ENCODE measurements around the gene ARHGAP5. TPM values are rescaled to one million over a fixed set of nuclear protein-coding genes. Genes with fewer than 3 reads are reported as not detected.

ARHGAP5 gene
- total RNA-seq, 1 donor from 2014 or later: 114 TPM

DNA sequence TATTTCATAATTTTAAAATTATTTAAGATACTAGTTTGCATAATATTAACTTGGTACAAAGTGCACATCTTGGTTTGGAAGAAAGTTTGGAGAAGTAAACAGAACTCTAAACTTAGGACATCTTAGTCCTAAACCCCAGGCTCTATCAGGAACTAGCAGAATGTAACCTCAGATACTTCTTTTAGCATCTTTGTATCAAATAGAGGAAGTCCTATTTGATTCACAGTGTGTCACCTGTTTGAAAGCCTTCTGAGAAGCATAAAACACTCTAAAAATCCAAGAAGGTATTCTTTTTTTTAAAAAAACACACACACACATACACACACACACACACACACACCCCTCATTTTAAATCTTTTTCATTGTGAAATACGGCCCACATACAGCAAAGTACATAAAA lies 112.7 kb downstream of the ARHGAP5 start:
- H3K27me3 Mint-ChIP-seq (ENCODE audit: low read depth): no peaks in the 10 kb centered on the region
- peaks cover 2% of the 10 kb centered on the region for H3K36me3 Mint-ChIP-seq (ENCODE audit: low read depth)
- H3K27ac Mint-ChIP-seq (ENCODE audit: unreplicated experiment): no peak overlapping the region
- peaks cover 5% of the 10 kb centered on the region for H3K9me3 Mint-ChIP-seq
- no peak overlapping the region for H3K4me3 Mint-ChIP-seq
- H3K4me1 Mint-ChIP-seq: no peaks in the 10 kb centered on the region
- DNase-seq (ENCODE audit: low read depth, low spot score): no peak
- TF ChIP-seq CTCF (conservative IDR thresholded peaks at IDR 0.05): no peak

GRCh38 chr14:32190673-32191072 lies 113.6 kb downstream of the ARHGAP5 start:
- no peak overlapping the region for H3K4me3 Mint-ChIP-seq
- peaks cover 2% of the 10 kb centered on the region for H3K36me3 Mint-ChIP-seq (ENCODE audit: low read depth)
- H3K27ac Mint-ChIP-seq (ENCODE audit: unreplicated experiment): no peak overlapping the region
- no peak for TF ChIP-seq CTCF (conservative IDR thresholded peaks at IDR 0.05)
- DNase-seq (ENCODE audit: low read depth, low spot score): no peak
- H3K4me1 Mint-ChIP-seq: no peaks in the 10 kb centered on the region
- peaks cover 3% of the 10 kb centered on the region for H3K27me3 Mint-ChIP-seq (ENCODE audit: low read depth)
- H3K9me3 Mint-ChIP-seq: peaks cover 5% of the 10 kb centered on the region

DNA sequence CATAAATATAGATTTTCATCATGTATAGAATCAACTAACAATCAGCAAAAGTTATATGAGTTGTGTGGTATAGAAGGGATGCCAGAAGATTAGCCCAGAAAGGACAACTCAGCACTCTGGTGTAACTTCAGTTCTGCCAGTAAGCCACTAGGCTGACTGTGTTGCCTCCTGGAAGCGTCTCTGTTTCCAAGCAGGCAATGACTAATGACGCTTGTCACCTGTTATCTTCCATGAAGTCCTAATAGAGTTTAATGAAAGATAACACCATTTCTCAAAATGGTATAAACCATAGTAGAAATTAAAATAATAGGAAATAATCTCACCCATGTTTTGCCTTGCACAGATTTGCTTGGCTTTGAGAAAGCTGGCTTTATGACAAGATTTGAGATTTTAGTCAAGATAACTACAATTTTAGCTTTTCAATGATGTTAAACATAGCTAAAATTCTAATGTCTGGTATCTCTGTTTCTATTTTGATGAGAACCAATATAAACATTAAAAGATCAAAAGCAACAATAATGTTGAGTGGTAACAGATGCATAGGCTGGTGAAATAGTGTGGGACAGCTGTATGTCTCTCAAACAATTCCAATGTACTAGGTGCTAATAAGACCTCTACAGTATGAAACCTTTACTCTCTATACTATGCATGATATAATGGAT lies 115.7 kb downstream of the ARHGAP5 start:
- Mint-ChIP-seq H3K27me3 (ENCODE audit: low read depth) (peaks cover 3% of the 10 kb centered on the region), H3K27ac (ENCODE audit: unreplicated experiment) (no peak overlapping the region), H3K9me3 (no peaks in the 10 kb centered on the region), H3K4me3 (no peak overlapping the region), H3K4me1 (no peaks in the 10 kb centered on the region), H3K36me3 (ENCODE audit: low read depth) (no peaks in the 10 kb centered on the region)
- no peak for TF ChIP-seq CTCF (conservative IDR thresholded peaks at IDR 0.05)
- DNase-seq (ENCODE audit: low read depth, low spot score): no peak

GRCh38 chr14:32193532-32193931 lies 116.4 kb downstream of the ARHGAP5 start:
- Mint-ChIP-seq H3K4me1 (no peaks in the 10 kb centered on the region), H3K36me3 (ENCODE audit: low read depth) (no peaks in the 10 kb centered on the region), H3K4me3 (no peak overlapping the region), H3K9me3 (no peaks in the 10 kb centered on the region), H3K27ac (ENCODE audit: unreplicated experiment) (no peak overlapping the region), H3K27me3 (ENCODE audit: low read depth) (peaks cover 3% of the 10 kb centered on the region)
- no peak for TF ChIP-seq CTCF (conservative IDR thresholded peaks at IDR 0.05)
- no peak for DNase-seq (ENCODE audit: low read depth, low spot score)

DNA sequence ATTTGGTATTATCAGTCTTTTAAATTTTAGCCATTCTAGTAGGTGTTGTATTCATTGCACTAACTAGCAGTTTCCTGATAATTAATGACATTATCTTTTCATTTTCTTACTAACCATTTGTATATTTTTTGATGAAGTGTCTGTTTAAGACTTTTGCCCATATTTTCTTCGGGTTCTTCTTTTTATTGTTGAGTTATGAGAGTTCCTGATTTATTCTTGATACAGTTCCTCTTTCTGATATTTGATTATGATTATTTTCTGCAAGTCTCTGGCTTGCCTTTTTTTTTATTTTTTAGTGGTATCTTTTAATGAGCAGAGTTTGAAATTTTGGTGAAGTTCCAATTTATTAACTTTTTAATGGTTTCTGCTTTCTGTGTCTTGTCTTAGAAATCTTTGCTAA lies 118.5 kb downstream of the ARHGAP5 start:
- Mint-ChIP-seq H3K4me1 (no peaks in the 10 kb centered on the region), H3K36me3 (ENCODE audit: low read depth) (no peaks in the 10 kb centered on the region), H3K27me3 (ENCODE audit: low read depth) (peaks cover 3% of the 10 kb centered on the region), H3K27ac (ENCODE audit: unreplicated experiment) (no peak overlapping the region), H3K4me3 (no peak overlapping the region), H3K9me3 (no peaks in the 10 kb centered on the region)
- TF ChIP-seq CTCF (conservative IDR thresholded peaks at IDR 0.05): no peak
- DNase-seq (ENCODE audit: low read depth, low spot score): no peak

Data from neural crest cell (in vitro differentiated cells).